PC-9 (cell line): ENCODE data around the gene PDPK1.

Source experiments
- CTCF ChIP-seq: fragments of 200-600 bp; sonication (generic); conservative IDR thresholded peaks from 2 replicates; pipeline ENCODE4 v1.6.1; 2017; ENCODE audit warnings: mixed run types, antibody characterized with exemption, mild to moderate bottlenecking, moderate library complexity
- EZH2 ChIP-seq: fragments of 200-600 bp; sonication (generic); IDR thresholded peaks from 2 replicates; pipeline ENCODE4 v1.8.0; 2017; ENCODE audit warnings: antibody characterized with exemption, low read depth

DNA sequence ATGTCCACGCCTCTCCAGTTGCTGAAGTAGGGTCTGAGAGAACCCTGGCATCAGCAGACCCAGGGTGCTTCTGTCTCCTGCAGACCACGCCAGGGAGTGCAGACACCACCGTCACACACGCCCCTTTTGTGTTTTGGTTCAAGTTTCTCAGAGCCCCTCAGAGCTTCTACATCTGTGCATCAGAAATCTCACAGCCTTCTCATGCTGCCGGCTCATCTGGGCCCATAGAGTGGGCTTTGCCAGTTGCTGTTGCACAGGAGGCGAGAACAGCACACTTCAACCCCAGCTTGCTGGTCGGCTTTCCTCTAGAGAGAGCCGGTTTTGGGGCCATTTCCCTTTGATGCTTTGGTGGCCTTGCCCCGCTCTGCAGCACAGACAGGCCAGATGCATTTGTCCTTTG lies 60.9 kb downstream of the PDPK1 start:
- TF ChIP-seq CTCF (no peak), EZH2 (no peak)
